HEK293T (cell line): ENCODE measurements around the gene C1orf185.

ENCODE experiments used
- BHLHE40 ChIP-seq: fragments of 450-650 bp; IDR thresholded peaks from 2 replicates; pipeline ENCODE4 v1.6.1; 2016; ENCODE audit warnings: mild to moderate bottlenecking, moderate library complexity, borderline replicate concordance
- CTBP1 ChIP-seq: fragments of 450-650 bp; IDR thresholded peaks from 2 replicates; pipeline ENCODE4 v1.6.1; 2016; ENCODE audit warnings: borderline replicate concordance
- ELF4 ChIP-seq: fragments of 450-650 bp; IDR thresholded peaks from 2 replicates; pipeline ENCODE4 v1.6.1; 2017; ENCODE audit warnings: antibody characterized with exemption
- FOXA1 ChIP-seq: fragments of 450-650 bp; IDR thresholded peaks from 2 replicates; pipeline ENCODE4 v1.6.1; 2016; ENCODE audit warnings: mild to moderate bottlenecking
- FOXK2 ChIP-seq: fragments of 450-650 bp; IDR thresholded peaks from 2 replicates; pipeline ENCODE4 v1.6.1; 2016; ENCODE audit warnings: mild to moderate bottlenecking
- FOXM1 ChIP-seq: fragments of 450-650 bp; IDR thresholded peaks from 2 replicates; pipeline ENCODE4 v1.6.1; 2017; ENCODE audit warnings: mild to moderate bottlenecking, borderline replicate concordance
- HDGF ChIP-seq: fragments of 450-650 bp; IDR thresholded peaks from 2 replicates; pipeline ENCODE4 v1.6.1; 2017; ENCODE audit warnings: antibody characterized with exemption, borderline replicate concordance
- NFRKB ChIP-seq: fragments of 450-650 bp; IDR thresholded peaks from 2 replicates; pipeline ENCODE4 v1.6.1; 2016; ENCODE audit warnings: mild to moderate bottlenecking, moderate library complexity
- SP1 ChIP-seq: fragments of 450-650 bp; IDR thresholded peaks from 2 replicates; pipeline ENCODE4 v1.6.1; 2017
- SUZ12 ChIP-seq: fragments of 450-650 bp; IDR thresholded peaks from 2 replicates; pipeline ENCODE4 v1.6.1; 2016; ENCODE audit warnings: mild to moderate bottlenecking
- TARDBP ChIP-seq: fragments of 450-650 bp; IDR thresholded peaks from 2 replicates; pipeline ENCODE4 v1.6.1; 2016
- ZNF384 ChIP-seq: fragments of 450-650 bp; IDR thresholded peaks from 2 replicates; pipeline ENCODE4 v1.6.1; 2016

GRCh38 chr1:51072043-51072439 lies 30.0 kb upstream of the C1orf185 start:
- TF ChIP-seq HDGF (no peak), FOXK2 (no peak), SP1 (no peak), TARDBP (no peak), FOXM1 (no peak), SUZ12 (no peak), CTBP1 (no peak), BHLHE40 (no peak), ZNF384 (no peak), ELF4 (no peak), NFRKB (no peak), FOXA1 (no peak)
